A549 (cell line): ENCODE results near the gene ALG6. TPM values are rescaled to one million over a fixed set of nuclear protein-coding genes. Genes with fewer than 3 reads are reported as not detected.
"Not testable (repeated sequence)": the region's sequence is repeated elsewhere in the genome, so short reads cannot be mapped to it uniquely, and the experiment has no call there.

Experiments
- ATAC-seq, 2 experiments: fragments of 200-7000 bp in 1 of 2; fragments of >200 bp in 1 of 2; cut with Nextera tagmentation in 1 of 2; cut with Tn5 transposase in 1 of 2; 3 replicates each; pipeline versions ENCODE4 v1.8.0 to v1.9.1; 2018 to 2020; ENCODE audit warnings: mild to moderate bottlenecking in 1 of 2, moderate library complexity in 1 of 2
- CTCF ChIA-PET: fragments of 300-600 bp; sonication (Branson Sonifier 250); formaldehyde crosslinking; extraction: SDS; loops from one replicate; lab custom pipeline; 2021; ENCODE audit warnings: antibody characterized with exemption, inconsistent platforms; lab: Yijun Ruan, JAX
- POLR2A ChIA-PET: fragments of 350-600 bp; formaldehyde crosslinking; extraction: SDS; loops from one replicate; lab custom pipeline; 2021; ENCODE audit warnings: antibody characterized with exemption, inconsistent platforms; lab: Yijun Ruan, JAX
- DNase-seq, 2 experiments: peaks; one replicate each; pipeline versions ENCODE4 v3.0.0 to v3.0.0-alpha.2; 2011 to 2016; ENCODE audit warnings: low read depth in 1 of 2, low spot score in 1 of 2
- FAIRE-seq: peaks from 2 replicates; lab custom pipeline; 2011; peaks lifted over from hg19 to GRCh38; lab: Jason Lieb, UNC
- H3K27ac ChIP-seq, 2 experiments: fragments of >200 bp; sonication (Bioruptor Twin); formaldehyde crosslinking; 3 replicates each; pipeline ENCODE4 v1.5.1; 2016 to 2017
- H3K4me1 ChIP-seq: fragments of >200 bp; sonication (Bioruptor Twin); formaldehyde crosslinking; 3 replicates; pipeline ENCODE4 v1.6.1; 2016
- H3K4me2 ChIP-seq: fragments of >200 bp; sonication (Bioruptor Twin); formaldehyde crosslinking; 3 replicates; pipeline ENCODE4 v1.6.1; 2016
- H3K4me3 ChIP-seq: fragments of >200 bp; sonication (Bioruptor Twin); formaldehyde crosslinking; 3 replicates; pipeline ENCODE4 v1.5.1; 2016
- H3K9me3 ChIP-seq: fragments of >200 bp; sonication (Bioruptor Twin); formaldehyde crosslinking; 3 replicates; pipeline ENCODE4 v1.6.1; 2016
- BHLHE40 ChIP-seq: IDR thresholded peaks from 2 replicates; pipeline ENCODE4 v1.6.1; 2012; ENCODE audit warnings: low read depth, low read length, inconsistent platforms
- CBX8 ChIP-seq: fragments of 200-600 bp; sonication (generic); IDR thresholded peaks from 2 replicates; pipeline ENCODE4 v1.6.1; 2016
- CHD4 ChIP-seq: fragments of 200-600 bp; sonication (generic); IDR thresholded peaks from 2 replicates; pipeline ENCODE4 v1.6.1; 2016; ENCODE audit warnings: antibody characterized with exemption, mild to moderate bottlenecking, borderline replicate concordance
- CTCF ChIP-seq: fragments of >200 bp; sonication (Bioruptor Twin); formaldehyde crosslinking; IDR thresholded peaks from 3 replicates; pipeline ENCODE4 v1.5.1; 2016
- EHF ChIP-seq: fragments of 250-450 bp; sonication (Bioruptor Pico); IDR thresholded peaks from 2 replicates; pipeline ENCODE4 v1.5.0; 2020; ENCODE audit warnings: mild to moderate bottlenecking
- FOXS1 ChIP-seq: fragments of 250-450 bp; sonication (Bioruptor Pico); IDR thresholded peaks from 2 replicates; pipeline ENCODE4 v1.5.0; 2020; ENCODE audit warnings: mild to moderate bottlenecking, moderate library complexity
- GATA3 ChIP-seq: IDR thresholded peaks from 2 replicates; pipeline ENCODE4 v1.6.1; 2012; ENCODE audit warnings: borderline replicate concordance
- HDAC2 ChIP-seq: fragments of 200-600 bp; sonication (generic); IDR thresholded peaks from 2 replicates; pipeline ENCODE4 v1.6.1; 2016
- HEYL ChIP-seq: fragments of 250-450 bp; sonication (Bioruptor Pico); IDR thresholded peaks from 2 replicates; pipeline ENCODE4 v1.8.0; 2021; ENCODE audit warnings: mild to moderate bottlenecking, moderate library complexity
- HOXA7 ChIP-seq: fragments of 250-450 bp; sonication (Bioruptor Pico); IDR thresholded peaks from 2 replicates; pipeline ENCODE4 v1.5.0; 2020; ENCODE audit warnings: mild to moderate bottlenecking, moderate library complexity
- HOXB13 ChIP-seq: fragments of 250-450 bp; sonication (Bioruptor Pico); IDR thresholded peaks from 2 replicates; pipeline ENCODE4 v1.5.0; 2020; ENCODE audit warnings: low read depth, mild to moderate bottlenecking, moderate library complexity
- MAFK ChIP-seq: fragments of 450-650 bp; IDR thresholded peaks from 2 replicates; pipeline ENCODE4 v1.6.1; 2014; ENCODE audit not compliant: partially characterized antibody
- MAX ChIP-seq: IDR thresholded peaks from 2 replicates; pipeline ENCODE4 v1.6.1; 2012
- MAZ ChIP-seq: fragments of 150-350 bp; IDR thresholded peaks from 2 replicates; pipeline ENCODE4 v1.6.1; 2014; ENCODE audit warnings: antibody characterized with exemption, low read depth, low read length, borderline replicate concordance
- PBX3 ChIP-seq: IDR thresholded peaks from 2 replicates; pipeline ENCODE4 v1.6.1; 2012
- POLR2AphosphoS2 ChIP-seq: conservative IDR thresholded peaks from 2 replicates; pipeline ENCODE4 v1.6.1; 2012; ENCODE audit warnings: low read length, improper control_type of control experiment, inconsistent platforms
- RCOR1 ChIP-seq: fragments of 150-350 bp; IDR thresholded peaks from 2 replicates; pipeline ENCODE4 v1.6.1; 2014; ENCODE audit warnings: antibody characterized with exemption, low read length, low read depth
- RFX5 ChIP-seq: fragments of 450-650 bp; IDR thresholded peaks from 2 replicates; pipeline ENCODE4 v1.7.1; 2014; ENCODE audit warnings: antibody characterized with exemption, mild to moderate bottlenecking, moderate library complexity
- RNF2 ChIP-seq: fragments of 200-600 bp; sonication (generic); IDR thresholded peaks from 2 replicates; pipeline ENCODE4 v1.6.1; 2016; ENCODE audit warnings: low read depth, mild to moderate bottlenecking, antibody characterized with exemption, moderate library complexity, borderline replicate concordance
- SMC3 ChIP-seq: fragments of >200 bp; sonication (Bioruptor Twin); formaldehyde crosslinking; IDR thresholded peaks from 3 replicates; pipeline ENCODE4 v1.6.1; 2018; ENCODE audit warnings: inconsistent platforms
- ZC3H11A ChIP-seq: fragments of 450-650 bp; IDR thresholded peaks from 2 replicates; pipeline ENCODE4 v1.6.1; 2014; ENCODE audit warnings: antibody characterized with exemption, mild to moderate bottlenecking
- ZFP36 ChIP-seq: fragments of 450-650 bp; IDR thresholded peaks from 2 replicates; pipeline ENCODE4 v1.6.1; 2014; ENCODE audit warnings: borderline replicate concordance; ENCODE audit not compliant: partially characterized antibody
- WGBS: methylation state at CpG from one replicate; pipeline ENCODE4 v1.1.6; 2017; ENCODE audit errors: missing lambda C conversion rate; 5-methylcytosine and 5-hydroxymethylcytosine counted together
- polyA plus RNA-seq, 4 experiments: library from polyadenylated mRNA; depleted of rRNA in 3 of 4; stranded (reverse); fragments of >200 nt; fragmentation: RNase III in 1 of 4; extraction: RNeasy Plus Mini Kit Qiagen cat#74134 plus additional on column Dnase treatment in 1 of 4; gene quantifications; 2 replicates in 3 of 4; 3 replicates in 1 of 4; pipeline ENCODE4 v1.2.3, GENCODE V29; 2011 to 2017

ALG6 gene
- polyA plus RNA-seq, 2 of the 4 experiments (the other 2 are of a cell fraction), result 8.3 to 19.6 TPM

GRCh38 chr1:63418101-63418500 is 50.7 kb downstream of the ALG6 start:
- no peak overlapping the region for H3K27ac ChIP-seq
- no peaks in the 10 kb centered on the region for H3K9me3 ChIP-seq
- POLR2A ChIA-PET, result no interaction called here
- FAIRE-seq (no peak), ATAC-seq (no peak), DNase-seq (no peak)
- H3K4me2 ChIP-seq, result no peak overlapping the region
- no peaks in the 10 kb centered on the region for H3K4me1 ChIP-seq
- CTCF ChIA-PET, result no interaction called here
- no peak for TF ChIP-seq HOXA7 (CRISPR knock-in tag)
- no peak for TF ChIP-seq SMC3
- TF ChIP-seq RFX5, result no peak
- TF ChIP-seq POLR2AphosphoS2, result no peak
- TF ChIP-seq EHF, result no peak
- no peak overlapping the region for H3K4me3 ChIP-seq

GRCh38 chr1:63420746-63421145 is 53.3 kb downstream of the ALG6 start:
- not testable (repeated sequence) for H3K27ac ChIP-seq, ATAC-seq, H3K4me1 ChIP-seq, H3K4me3 ChIP-seq, H3K9me3 ChIP-seq, FAIRE-seq, H3K4me2 ChIP-seq, DNase-seq
- ChIA-PET CTCF (interaction anchor here (0.7 kb wide), 1 partner anchor 369 kb away, joined by 3 read pairs; no protein-coding TSS in a partner anchor), POLR2A (interaction anchor here (0.7 kb wide), 1 partner anchor 117 kb away, joined by 4 read pairs; no protein-coding TSS in a partner anchor)
- 94% methylated on average over 1 of the region's 1 CpG for WGBS

- ChIA-PET CTCF (no interaction called here), POLR2A (no interaction called here)
- ATAC-seq (no peak), FAIRE-seq (no peak), DNase-seq (no peak)
- Histone ChIP-seq H3K4me3 (no peak overlapping the region), H3K27ac (no peak overlapping the region), H3K4me1 (no peaks in the 10 kb centered on the region), H3K9me3 (no peaks in the 10 kb centered on the region), H3K4me2 (no peak overlapping the region)
- TF ChIP-seq MAX (no peak), MAFK (peak; percentile 19)
- WGBS, result 95% methylated on average over 2 of the region's 2 CpGs
Observed at GRCh38 chr1:63423649-63424048, 56.2 kb downstream of the ALG6 start.

- DNase-seq (no peak), ATAC-seq (no peak), FAIRE-seq (no peak)
- ChIA-PET POLR2A (no interaction called here), CTCF (no interaction called here)
- Histone ChIP-seq H3K4me2 (no peak overlapping the region), H3K4me3 (no peak overlapping the region), H3K4me1 (no peaks in the 10 kb centered on the region), H3K27ac (no peak overlapping the region), H3K9me3 (0 out of 3 replicates have a peak, but pooled peaks cover 9% of the 10 kb centered on the region)
- no peak for TF ChIP-seq ZFP36
- TF ChIP-seq GATA3, result no peak
- no peak for TF ChIP-seq CHD4
- no peak for TF ChIP-seq CBX8
- no peak for TF ChIP-seq PBX3
- no peak for TF ChIP-seq RNF2
- TF ChIP-seq MAZ, result no peak
- no peak for TF ChIP-seq HOXB13 (CRISPR knock-in tag)
- no peak for TF ChIP-seq ZC3H11A
Observed at GRCh38 chr1:63428815-63429214, 61.4 kb downstream of the ALG6 start.

GRCh38 chr1:63429281-63429680 is 61.9 kb downstream of the ALG6 start:
- Histone ChIP-seq H3K4me2 (no peak overlapping the region), H3K9me3 (0 out of 3 replicates have a peak, but pooled peaks cover 9% of the 10 kb centered on the region), H3K4me1 (no peaks in the 10 kb centered on the region), H3K27ac (no peak overlapping the region), H3K4me3 (no peak overlapping the region)
- CTCF ChIA-PET, result no interaction called here
- no peak for DNase-seq
- TF ChIP-seq RCOR1 (no peak), BHLHE40 (no peak), HDAC2 (no peak), FOXS1 (CRISPR knock-in tag) (no peak), HEYL (CRISPR knock-in tag) (no peak), CTCF (no peak), RFX5 (no peak), SMC3 (no peak), CHD4 (no peak)
- no peak for ATAC-seq
- FAIRE-seq, result no peak
- POLR2A ChIA-PET, result no interaction called here
